SW480 (cell line): ENCODE data around the gene ERCC6.
A peak's percentile ranks its signal among the peaks of the same experiment; 100 is the strongest.

Source experiments
- DNase-seq: peaks from one replicate; pipeline ENCODE4 v3.0.0-alpha.2; 2016; ENCODE audit warnings: low spot score

ERCC6 gene

GRCh38 chr10:49549640-49550346 lies 10.9 kb upstream of the ERCC6 start:
- no peak for DNase-seq

GRCh38 chr10:49543604-49544003 lies 4.7 kb upstream of the ERCC6 start:
- no peak for DNase-seq

GRCh38 chr10:49542353-49542752 lies 3.4 kb upstream of the ERCC6 start:
- DNase-seq = no peak

GRCh38 chr10:49541762-49542161 lies 2.8 kb upstream of the ERCC6 start:
- DNase-seq = no peak

GRCh38 chr10:49540056-49540797 lies 1.3 kb upstream of the ERCC6 start:
- DNase-seq = no peak

- DNase-seq = peak; percentile 50
Measured at GRCh38 chr10:49539320-49539885, 482 bp upstream of the ERCC6 start.

- DNase-seq = no peak
Measured at GRCh38 chr10:49534670-49535381, 4.1 kb downstream of the ERCC6 start.

GRCh38 chr10:49532461-49532860 lies 6.5 kb downstream of the ERCC6 start:
- DNase-seq = no peak

GRCh38 chr10:49528977-49529506 lies 9.9 kb downstream of the ERCC6 start:
- no peak for DNase-seq

GRCh38 chr10:49527850-49528249 lies 11.1 kb downstream of the ERCC6 start:
- no peak for DNase-seq

- no peak for DNase-seq
Measured at GRCh38 chr10:49527061-49527460, 11.9 kb downstream of the ERCC6 start.

GRCh38 chr10:49526619-49527018 lies 12.3 kb downstream of the ERCC6 start:
- no peak for DNase-seq

GRCh38 chr10:49524496-49524895 lies 14.4 kb downstream of the ERCC6 start:
- DNase-seq = no peak

GRCh38 chr10:49523301-49523700 lies 15.6 kb downstream of the ERCC6 start:
- DNase-seq = no peak

GRCh38 chr10:49521062-49521461 lies 17.9 kb downstream of the ERCC6 start:
- no peak for DNase-seq

- no peak for DNase-seq
Measured at GRCh38 chr10:49520122-49520775, 18.7 kb downstream of the ERCC6 start.

GRCh38 chr10:49519717-49520116 lies 19.2 kb downstream of the ERCC6 start:
- DNase-seq = no peak

GRCh38 chr10:49518982-49519578 lies 19.8 kb downstream of the ERCC6 start:
- peak; percentile 40 for DNase-seq

- no peak for DNase-seq
Measured at GRCh38 chr10:49518566-49518965, 20.4 kb downstream of the ERCC6 start.

GRCh38 chr10:49516216-49516970 lies 22.5 kb downstream of the ERCC6 start:
- DNase-seq = no peak
